NOMO-1 treated with DMSO at 0.1 percent for 48 hours (cell line): Measurements from ENCODE around the gene LCE1B.

Experiments
- DNase-seq: peaks from one replicate; lab custom pipeline; 2025; ENCODE audit not compliant: unreplicated experiment; lab: John Stamatoyannopoulos, UW

The LCE1B gene

GRCh38 chr1:152811671-152812070, at the start of gene LCE1B:
LCE1B (plus strand) TSS chr1:152811971; CDS start chr1:152812447, 476 bp downstream.
- DNase-seq: no peak

GRCh38 chr1:152768847-152769533, 42.8 kb upstream of the LCE1B start:
- no peak for DNase-seq

- DNase-seq: no peak
Observed at GRCh38 chr1:152770411-152770810, 41.4 kb upstream of the LCE1B start.

DNA sequence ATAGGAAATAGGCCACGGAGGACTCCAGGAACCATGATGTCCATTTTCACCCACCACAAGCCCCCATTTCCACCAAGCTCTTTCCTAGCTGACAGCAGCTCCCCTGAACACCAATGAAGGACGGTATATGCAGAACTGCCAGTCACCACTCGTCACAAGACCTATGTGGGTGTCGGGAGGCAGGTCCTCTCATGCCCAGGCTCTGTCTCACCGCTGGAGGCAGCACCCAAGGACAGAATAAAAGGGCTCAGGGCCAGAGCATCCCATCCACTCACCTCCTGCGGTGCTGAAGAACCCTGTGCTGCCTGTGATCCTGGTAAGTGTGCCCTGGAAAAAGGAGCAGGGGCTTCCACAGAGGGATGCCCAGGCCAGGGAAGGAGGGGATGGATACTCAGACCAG, 36.9 kb upstream of the LCE1B start, which contains the start of gene LCE1F:
LCE1F (plus strand) TSS at position 266 of the 400 bp plus-strand sequence. CDS start 1,232 bp downstream, outside the sequence.
- DNase-seq: no peak

DNA sequence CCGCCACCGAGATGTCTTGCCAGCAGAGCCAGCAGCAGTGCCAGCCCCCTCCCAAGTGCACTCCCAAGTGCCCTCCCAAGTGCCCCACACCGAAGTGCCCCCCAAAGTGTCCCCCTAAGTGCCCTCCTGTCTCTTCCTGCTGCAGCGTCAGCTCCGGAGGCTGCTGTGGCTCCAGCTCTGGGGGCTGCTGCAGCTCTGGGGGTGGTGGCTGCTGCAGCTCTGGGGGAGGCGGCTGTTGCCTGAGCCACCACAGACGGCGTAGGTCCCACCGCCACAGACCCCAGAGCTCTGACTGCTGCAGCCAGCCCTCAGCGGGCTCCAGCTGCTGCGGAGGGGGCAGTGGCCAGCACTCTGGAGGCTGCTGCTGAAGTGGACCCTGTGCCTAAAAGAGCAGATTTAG, 35.4 kb upstream of the LCE1B start:
- DNase-seq: no peak

- DNase-seq: no peak
Observed at GRCh38 chr1:152777510-152778137, 34.1 kb upstream of the LCE1B start.

GRCh38 chr1:152783095-152783494, 28.7 kb upstream of the LCE1B start:
- DNase-seq: no peak

DNA sequence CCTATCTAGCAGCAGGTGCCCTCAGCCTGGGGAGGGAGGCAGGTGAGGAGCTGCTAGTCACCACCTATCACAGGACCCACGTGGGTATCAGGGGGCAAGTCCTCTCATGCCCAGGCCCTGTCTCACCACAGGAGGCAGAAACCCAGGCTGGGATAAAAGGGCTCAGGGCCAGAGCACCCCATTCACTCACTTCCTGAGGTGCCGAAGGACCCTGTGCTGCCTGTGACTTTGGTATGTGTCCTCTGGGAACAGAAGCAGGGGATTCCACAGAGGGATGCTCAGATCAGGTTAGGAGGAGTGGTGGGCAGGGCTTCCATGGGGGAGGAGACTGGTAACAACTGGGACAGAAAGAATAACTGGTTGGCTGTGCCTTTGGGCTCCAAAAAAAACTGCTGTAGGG, 25.7 kb upstream of the LCE1B start, which contains the start of gene LCE1E:
LCE1E (plus strand) TSS at position 181 of the 400 bp plus-strand sequence. CDS start 1,043 bp downstream, outside the sequence.
- no peak for DNase-seq

DNA sequence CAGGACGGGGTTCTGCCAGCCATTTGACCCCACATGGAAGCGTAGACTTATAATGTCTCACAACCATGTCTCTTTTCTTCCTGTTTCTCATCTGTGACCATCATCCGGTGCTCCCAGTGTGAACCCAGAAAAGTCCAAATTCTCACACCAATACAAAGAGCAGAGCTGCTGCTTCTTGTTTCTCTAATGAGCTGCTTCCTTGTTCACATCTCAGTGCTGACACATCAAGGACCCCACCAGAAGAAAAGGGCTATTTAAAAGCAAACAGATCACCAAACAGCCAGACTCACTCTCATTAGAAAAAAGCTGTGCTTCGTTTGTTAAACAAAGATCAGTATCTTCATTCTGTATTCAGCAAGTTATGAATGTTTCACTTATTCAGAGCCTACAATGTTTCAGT, 16.1 kb upstream of the LCE1B start:
- no peak for DNase-seq

DNA sequence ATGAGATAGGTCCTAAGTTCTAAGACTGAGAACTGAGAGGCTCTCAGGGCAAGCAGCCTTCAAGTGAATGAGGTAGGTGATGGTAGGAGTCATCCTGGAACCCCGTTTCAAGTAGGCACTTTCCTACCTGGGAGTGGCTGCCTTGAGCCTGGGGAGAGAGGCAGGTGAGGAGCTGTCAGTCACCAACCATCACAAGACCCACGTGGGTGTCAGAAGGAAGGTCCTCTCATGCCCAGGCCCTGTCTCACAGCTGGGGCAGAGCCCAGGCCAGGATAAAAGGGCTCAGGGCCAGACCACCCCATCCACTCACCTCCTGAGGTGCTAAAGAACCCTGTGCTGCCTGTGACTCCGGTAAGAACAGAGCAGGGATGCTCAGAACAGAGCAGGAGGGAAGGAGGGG, 15.3 kb upstream of the LCE1B start, which contains the start of gene LCE1D:
LCE1D (plus strand) TSS at position 301 of the 400 bp plus-strand sequence. CDS start 1,074 bp downstream, outside the sequence.
- DNase-seq: no peak

GRCh38 chr1:152801333-152801732, 10.4 kb upstream of the LCE1B start:
- no peak for DNase-seq

DNA sequence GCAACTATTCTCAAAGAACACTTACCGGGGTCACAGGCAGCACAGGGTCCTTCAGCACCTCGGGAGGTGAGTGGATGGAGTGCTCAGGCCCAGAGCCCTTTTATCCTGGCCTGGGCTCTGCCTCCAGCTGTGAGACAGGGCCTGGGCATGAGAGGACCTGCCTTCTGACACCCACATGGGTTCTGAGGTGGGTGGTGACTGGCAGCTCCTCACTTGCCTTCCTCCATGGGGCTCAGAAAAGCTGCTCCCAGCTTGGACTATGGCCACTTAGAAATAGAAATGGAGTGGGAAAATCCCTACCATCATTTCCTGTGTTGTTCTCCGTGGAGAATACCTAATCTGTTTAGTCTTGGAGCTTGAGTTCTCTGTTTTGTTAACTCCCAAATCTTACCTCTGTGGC, 5.2 kb upstream of the LCE1B start, which contains the start of gene LCE1C:
LCE1C (minus strand) TSS at position 76 of the 400 bp plus-strand sequence. CDS start 1,173 bp downstream, outside the sequence.
- DNase-seq: no peak

DNA sequence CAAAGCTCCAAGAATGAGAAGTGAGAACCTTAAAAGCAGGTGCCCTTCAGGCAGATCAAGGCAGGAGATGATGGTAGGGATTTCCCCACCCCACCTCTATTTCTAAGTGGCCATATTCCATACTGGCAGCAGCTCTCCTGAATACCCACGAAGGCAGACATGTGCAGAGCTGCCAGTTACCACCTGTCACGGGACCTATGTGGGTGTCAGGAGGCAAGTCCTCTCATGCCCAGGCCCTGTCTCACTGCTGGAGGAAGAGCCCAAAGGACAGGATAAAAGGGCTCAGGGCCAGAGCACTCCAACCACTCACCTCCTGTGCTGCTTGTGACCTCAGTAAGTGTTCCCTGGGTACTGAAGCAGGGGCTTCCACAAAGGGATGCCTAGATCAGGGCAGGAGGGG, 721 bp upstream of the LCE1B start:
- no peak for DNase-seq

GRCh38 chr1:152817309-152817708, 5.5 kb downstream of the LCE1B start:
- DNase-seq: no peak

- DNase-seq: no peak
Observed at GRCh38 chr1:152823294-152823693, 11.5 kb downstream of the LCE1B start.

- no peak for DNase-seq
Observed at GRCh38 chr1:152824964-152825363, 13.2 kb downstream of the LCE1B start.

DNA sequence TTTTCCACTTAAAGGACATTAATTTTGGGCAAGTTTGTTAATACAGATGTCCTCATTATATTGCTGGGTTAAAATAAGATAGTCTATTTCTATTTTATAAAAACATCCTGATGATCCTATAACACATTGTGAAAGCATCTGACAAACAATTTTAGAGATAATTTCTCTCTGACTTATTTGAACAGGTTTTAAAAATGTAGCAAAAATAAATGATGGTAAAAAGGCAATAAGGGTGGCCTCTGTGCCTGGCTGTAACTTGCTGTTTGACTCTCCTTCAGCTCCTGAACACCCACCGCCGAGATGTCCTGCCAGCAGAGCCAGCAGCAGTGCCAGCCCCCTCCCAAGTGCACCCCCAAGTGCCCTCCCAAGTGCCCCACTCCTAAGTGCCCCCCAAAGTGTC, 15.4 kb downstream of the LCE1B start, which contains the start of gene LCE1A:
LCE1A (plus strand) TSS at position 301 of the 400 bp plus-strand sequence; CDS start at position 301, 0 bp downstream.
- DNase-seq: no peak

DNA sequence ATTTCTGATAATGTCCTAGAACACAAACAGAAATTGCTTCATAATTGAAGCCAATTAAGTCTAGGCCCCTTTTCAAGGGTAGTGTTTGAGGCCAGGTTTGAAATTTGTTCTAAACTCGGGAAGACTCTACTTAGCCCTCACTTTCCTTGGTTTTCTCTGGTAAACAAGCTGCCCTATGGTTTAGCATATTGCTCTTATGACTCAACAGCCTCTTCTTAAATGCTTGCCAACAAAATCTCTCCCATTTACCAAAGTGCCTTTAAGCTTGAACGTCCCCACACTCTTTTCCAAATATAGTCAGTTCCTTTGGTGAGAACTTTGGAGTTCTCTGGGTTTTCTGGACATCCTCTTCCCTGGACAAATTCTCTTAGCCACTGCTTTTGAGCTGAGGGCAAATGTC, 25.1 kb downstream of the LCE1B start:
- no peak for DNase-seq

GRCh38 chr1:152842556-152842955, 30.8 kb downstream of the LCE1B start, which contains the start of gene LCE6A:
LCE6A (plus strand) TSS chr1:152842856; CDS start chr1:152843521, 665 bp downstream.
- DNase-seq: no peak

DNA sequence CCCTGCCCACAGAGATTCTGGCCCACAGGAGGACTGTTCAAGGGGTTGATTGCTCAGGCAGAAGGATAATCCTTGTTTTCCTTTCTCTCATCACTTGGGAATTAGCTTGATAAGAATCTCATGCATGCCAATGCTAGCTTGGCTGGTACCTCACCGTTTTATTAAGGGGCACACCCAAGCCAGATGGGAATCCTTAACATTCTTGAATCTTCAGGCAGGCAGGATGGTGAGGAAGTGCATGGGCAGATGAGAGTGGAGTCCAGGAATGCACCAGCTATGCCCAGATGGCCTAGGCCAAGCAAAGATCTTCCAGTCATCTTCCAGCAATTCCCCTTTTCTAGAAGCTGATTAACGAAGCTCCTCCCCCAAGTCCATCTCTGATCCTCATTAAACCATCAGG, 43.9 kb downstream of the LCE1B start:
- DNase-seq: no peak

DNA sequence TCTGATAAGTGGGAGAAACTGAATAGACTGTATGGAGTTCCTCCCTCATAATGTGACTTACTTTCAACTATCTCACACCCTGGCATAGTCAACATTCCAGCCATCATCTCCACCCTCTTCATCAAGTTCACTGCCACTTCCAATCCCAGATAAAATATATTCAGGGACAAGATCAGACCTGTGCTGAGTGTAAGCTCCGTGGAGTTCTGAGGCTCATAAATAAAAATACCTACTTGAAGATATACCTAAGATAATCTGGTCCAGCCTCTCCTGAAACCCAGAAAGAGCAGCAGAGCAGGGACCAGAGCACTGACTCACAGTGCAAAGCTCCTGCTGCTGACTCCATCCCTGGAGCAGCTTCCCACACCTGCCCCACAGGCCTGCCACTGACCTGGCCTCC, 46.3 kb downstream of the LCE1B start:
- DNase-seq: no peak

DNA sequence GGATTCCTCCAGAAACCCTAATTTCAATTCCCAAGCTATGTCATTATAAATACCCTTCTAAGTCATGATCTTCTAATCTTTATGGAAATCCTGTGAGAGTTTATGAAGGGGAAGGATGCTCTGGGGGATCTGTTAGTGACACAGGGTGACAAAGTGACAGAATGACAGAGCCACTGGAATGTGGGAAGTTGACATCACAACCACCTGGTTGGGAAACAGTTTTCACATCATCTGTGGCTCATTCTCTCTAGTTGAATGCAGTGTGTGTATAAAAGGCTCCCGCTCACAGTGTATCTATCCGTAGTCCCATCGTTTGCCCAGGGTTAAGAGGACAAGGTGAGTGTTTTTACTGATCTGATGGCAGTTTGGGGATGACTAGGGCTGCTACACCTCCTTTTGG, 47.9 kb downstream of the LCE1B start, which contains the start of gene LCE7A:
LCE7A (plus strand) TSS at position 301 of the 400 bp plus-strand sequence. CDS start 702 bp downstream, outside the sequence.
- no peak for DNase-seq
